Breast epithelium (tissue), 4 donors: Measurements from ENCODE around the gene MAMSTR. TPM values are rescaled to one million over a fixed set of nuclear protein-coding genes. Genes with fewer than 3 reads are reported as not detected.

Experiments
- DNase-seq, 2 donors: peaks; one replicate each; pipeline ENCODE4 v3.0.0-alpha.2; 2019; ENCODE audit warnings: low spot score in 2 of 2
- H3K27ac ChIP-seq, 2 donors: fragments of 200-600 bp; sonication (generic) in 1 of 2; one replicate each; pipeline ENCODE4 v1.5.1; 2016 to 2019; ENCODE audit warnings: mild to moderate bottlenecking in 1 of 2
- H3K27me3 ChIP-seq, 2 donors: fragments of 200-600 bp; sonication (generic) in 1 of 2; one replicate each; pipeline versions ENCODE4 v1.5.1 to v1.6.0; 2017 to 2019; ENCODE audit warnings: control low read depth in 1 of 2, mild to moderate bottlenecking in 1 of 2
- H3K36me3 ChIP-seq: fragments of 200-600 bp; one replicate; pipeline ENCODE4 v1.5.1; 2019
- H3K4me1 ChIP-seq, 2 donors: fragments of 200-600 bp; sonication (generic); one replicate each; pipeline ENCODE4 v1.5.1; 2016 to 2019; ENCODE audit warnings: control low read depth in 1 of 2
- H3K4me3 ChIP-seq, 3 donors: fragments of 200-600 bp; sonication (generic); 1 replicate in 2 of 3; 2 replicates in 1 of 3; pipeline ENCODE4 v1.5.1; 2016 to 2019; ENCODE audit warnings: mild to moderate bottlenecking in 3 of 3, moderate library complexity in 2 of 3
- H3K9me3 ChIP-seq, 2 donors: fragments of 200-600 bp; sonication (generic) in 1 of 2; one replicate each; pipeline ENCODE4 v1.5.1; 2016 to 2019; ENCODE audit warnings: control low read depth in 1 of 2
- CTCF ChIP-seq, 3 donors: fragments of 450-650 bp; IDR thresholded peaks; one replicate each; pipeline ENCODE4 v1.5.1; 2016 to 2017; ENCODE audit warnings: antibody characterized with exemption in 3 of 3, mild to moderate bottlenecking in 3 of 3, moderate library complexity in 3 of 3
- POLR2A ChIP-seq: fragments of 450-650 bp; IDR thresholded peaks from one replicate; pipeline ENCODE4 v1.6.1; 2016; ENCODE audit warnings: antibody characterized with exemption, mild to moderate bottlenecking, moderate library complexity
- POLR2AphosphoS5 ChIP-seq, 3 donors: sonication (generic); formaldehyde crosslinking; IDR thresholded peaks; one replicate each; pipeline ENCODE4 v1.6.1; 2017; ENCODE audit warnings: antibody characterized with exemption in 3 of 3
- intact Hi-C: fragments of 100-400 bp; cut with DNase I; formaldehyde crosslinking; loops from one replicate; pipeline ENCODE4 v1.15.1; 2023; ENCODE audit warnings: low total_unique reads
- total RNA-seq, 3 donors: library from RNA; depleted of rRNA; stranded (reverse); fragments of >200 nt; gene quantifications; one replicate each; pipeline ENCODE4 v1.1.0, GENCODE V29; 2016

Gene MAMSTR
- total RNA-seq, 3 donors from 2014 or later, result 0.32 to 1.9 (median 1.3) TPM

GRCh38 chr19:48757741-48758144 is 38.2 kb upstream of the MAMSTR start:
- TF ChIP-seq POLR2AphosphoS5 (IDR thresholded peaks at IDR 0.05) (no peak), POLR2A (no peak), CTCF (IDR thresholded peaks at IDR 0.05) (no peak)
- H3K4me3 ChIP-seq, result no peak overlapping the region
- H3K27me3 ChIP-seq, result no peaks in the 10 kb centered on the region
- no peaks in the 10 kb centered on the region for H3K9me3 ChIP-seq
- H3K4me1 ChIP-seq, result no peaks in the 10 kb centered on the region
- no peaks in the 10 kb centered on the region for H3K36me3 ChIP-seq
- no peak overlapping the region for H3K27ac ChIP-seq
- DNase-seq, result no peak
- intact Hi-C loops, result loop anchor here (5.0 kb wide), 1 partner anchor 1230 kb away; no protein-coding TSS in a partner anchor

GRCh38 chr19:48757089-48757675 is 37.7 kb upstream of the MAMSTR start:
- Histone ChIP-seq H3K4me1 (no peaks in the 10 kb centered on the region), H3K27ac (no peak overlapping the region), H3K4me3 (no peak overlapping the region), H3K27me3 (no peaks in the 10 kb centered on the region), H3K9me3 (no peaks in the 10 kb centered on the region), H3K36me3 (no peaks in the 10 kb centered on the region)
- intact Hi-C loops, result loop anchor here (5.0 kb wide), 1 partner anchor 1230 kb away; no protein-coding TSS in a partner anchor
- no peak for DNase-seq
- TF ChIP-seq POLR2A, result no peak

GRCh38 chr19:48756686-48757085 is 37.2 kb upstream of the MAMSTR start:
- no peak overlapping the region for H3K27ac ChIP-seq
- no peak for TF ChIP-seq POLR2AphosphoS5 (IDR thresholded peaks at IDR 0.05)
- no peak for TF ChIP-seq CTCF (IDR thresholded peaks at IDR 0.05)
- no peak for TF ChIP-seq POLR2A
- intact Hi-C loops, result loop anchor here (5.0 kb wide), 1 partner anchor 1229 kb away; no protein-coding TSS in a partner anchor

GRCh38 chr19:48756212-48756611 is 36.7 kb upstream of the MAMSTR start:
- Histone ChIP-seq H3K27ac (no peak overlapping the region), H3K36me3 (no peaks in the 10 kb centered on the region), H3K4me1 (no peaks in the 10 kb centered on the region), H3K27me3 (no peaks in the 10 kb centered on the region), H3K4me3 (no peak overlapping the region), H3K9me3 (no peaks in the 10 kb centered on the region)
- no peak for DNase-seq
- intact Hi-C loops, result loop anchor here (5.0 kb wide), 1 partner anchor 1229 kb away; no protein-coding TSS in a partner anchor
- TF ChIP-seq CTCF (IDR thresholded peaks at IDR 0.05) (no peak), POLR2A (no peak), POLR2AphosphoS5 (IDR thresholded peaks at IDR 0.05) (no peak)

More at GRCh38 chr19:48756686-48757085, 37.2 kb upstream of the MAMSTR start:
- no peak for DNase-seq
- Histone ChIP-seq H3K36me3 (no peaks in the 10 kb centered on the region), H3K9me3 (no peaks in the 10 kb centered on the region), H3K27me3 (no peaks in the 10 kb centered on the region), H3K4me3 (no peak overlapping the region), H3K4me1 (no peaks in the 10 kb centered on the region)

- H3K27me3 ChIP-seq, result no peaks in the 10 kb centered on the region
- no peak for DNase-seq
- intact Hi-C loops, result loop anchor here (5.0 kb wide), 1 partner anchor 1228 kb away; no protein-coding TSS in a partner anchor
- no peaks in the 10 kb centered on the region for H3K4me1 ChIP-seq
- no peak overlapping the region for H3K27ac ChIP-seq
- H3K36me3 ChIP-seq, result no peaks in the 10 kb centered on the region
- no peaks in the 10 kb centered on the region for H3K9me3 ChIP-seq
- TF ChIP-seq POLR2A (no peak), CTCF (IDR thresholded peaks at IDR 0.05) (no peak), POLR2AphosphoS5 (IDR thresholded peaks at IDR 0.05) (no peak)
- H3K4me3 ChIP-seq, result no peak overlapping the region
Measured at GRCh38 chr19:48755787-48756186, 36.3 kb upstream of the MAMSTR start.
